NCI-H1436 (cell line): ENCODE results near the gene DYNC2H1.

ENCODE experiments used
- DNase-seq: peaks from one replicate; lab custom pipeline; 2025; lab: John Stamatoyannopoulos, UW

DYNC2H1 gene

GRCh38 chr11:103465555-103466140, 356.4 kb downstream of the DYNC2H1 start:
- DNase-seq, result no peak

- no peak for DNase-seq
These were observed 362.3 kb downstream of the DYNC2H1 start for GRCh38 chr11:103471546-103471945.

DNA sequence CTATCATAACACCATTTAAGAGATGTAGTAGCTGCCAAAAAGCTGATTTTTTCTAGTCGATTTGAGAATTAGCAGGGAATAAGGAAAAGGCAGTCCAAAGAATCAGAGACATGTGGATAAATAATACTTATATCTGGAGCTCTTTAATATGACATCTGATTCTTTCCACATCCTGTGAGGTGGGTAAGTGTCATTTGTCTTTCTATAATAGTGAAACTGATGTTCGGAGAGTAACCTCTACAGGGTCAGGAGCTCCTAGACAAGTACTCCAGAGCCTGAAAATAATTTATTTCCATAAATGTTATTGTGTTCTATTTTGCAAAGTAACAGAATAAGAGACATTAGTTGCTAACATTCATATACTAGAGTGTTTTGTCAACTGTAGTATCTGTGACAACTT, 367.6 kb downstream of the DYNC2H1 start:
- DNase-seq, result no peak

DNA sequence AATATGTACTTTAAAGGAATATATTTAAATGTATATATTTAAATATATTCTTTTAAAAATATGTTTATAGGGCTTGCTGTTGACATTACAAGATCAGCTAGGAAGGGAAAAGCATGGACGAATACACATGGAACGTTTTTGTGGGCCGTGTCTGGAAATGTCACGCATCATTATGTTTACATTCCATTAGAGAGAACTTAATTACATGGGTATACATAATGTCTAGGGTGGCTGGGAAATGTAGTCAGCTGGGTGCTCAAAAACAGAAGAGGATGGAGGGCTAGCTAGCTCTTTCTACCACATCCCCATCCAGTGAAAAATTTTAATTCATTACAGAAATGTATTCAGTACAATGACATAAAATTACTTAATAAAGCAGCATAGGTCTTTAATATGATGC, 371.2 kb downstream of the DYNC2H1 start:
- DNase-seq, result no peak

DNA sequence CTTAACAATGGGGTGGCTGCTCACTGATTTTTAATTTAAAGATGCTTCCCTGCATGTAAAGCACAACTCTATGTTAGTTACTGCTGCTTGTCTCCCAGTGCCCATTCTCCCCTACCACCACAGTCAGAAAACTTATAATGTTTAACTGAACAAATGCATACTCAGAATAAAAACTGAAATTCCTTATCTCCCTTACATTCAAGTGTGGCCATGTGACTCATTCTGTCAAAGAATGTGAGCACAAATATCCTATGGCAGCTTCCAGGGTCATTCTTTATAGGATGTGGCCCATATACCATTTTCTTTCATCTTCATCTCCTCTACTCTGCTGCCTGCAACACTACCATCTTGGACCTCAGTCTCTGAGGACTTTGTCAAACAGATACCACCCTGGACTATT, 374.8 kb downstream of the DYNC2H1 start:
- no peak for DNase-seq

DNA sequence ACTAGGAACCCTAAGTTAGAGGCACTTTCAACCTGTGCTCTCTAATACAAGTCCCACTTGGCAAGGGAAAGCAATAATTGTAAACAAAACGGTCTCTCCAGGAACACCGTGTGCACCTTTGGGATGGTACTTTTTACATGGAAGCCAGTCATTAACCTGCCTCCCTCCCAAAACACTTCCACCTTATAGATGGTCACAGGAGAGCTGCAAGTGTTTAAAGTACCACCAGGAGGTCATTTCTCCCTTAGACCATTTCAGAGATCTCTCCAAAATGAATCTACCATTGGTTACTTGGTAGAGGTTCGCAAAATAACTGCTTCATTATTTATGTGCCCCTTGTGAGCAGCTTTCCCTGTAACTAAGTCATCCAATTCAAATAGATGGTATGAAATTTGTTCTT, 375.3 kb downstream of the DYNC2H1 start:
- DNase-seq, result no peak

- DNase-seq, result no peak
These were observed 377.4 kb downstream of the DYNC2H1 start for GRCh38 chr11:103486604-103487003.

DNA sequence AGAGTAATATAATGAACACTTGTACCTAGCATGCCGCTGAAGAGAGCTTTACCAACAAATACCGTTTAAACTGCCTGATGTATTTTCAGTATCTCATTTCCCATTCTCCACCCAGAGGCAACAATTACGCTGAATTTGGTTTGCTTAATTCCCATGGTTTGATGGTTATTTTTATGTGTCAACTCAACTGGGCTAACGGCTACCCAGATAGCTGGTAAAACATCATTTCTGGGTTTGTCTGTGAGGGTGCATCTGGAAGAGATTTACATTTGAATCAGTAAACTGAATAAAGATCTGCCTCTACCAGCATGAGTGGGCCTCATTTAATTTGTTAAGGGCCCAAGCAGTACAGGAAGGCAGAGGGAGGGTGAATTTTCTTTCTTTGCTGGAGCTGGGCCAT, 377.9 kb downstream of the DYNC2H1 start:
- no peak for DNase-seq

- no peak for DNase-seq
These were observed 378.8 kb downstream of the DYNC2H1 start for GRCh38 chr11:103488031-103488461.

DNA sequence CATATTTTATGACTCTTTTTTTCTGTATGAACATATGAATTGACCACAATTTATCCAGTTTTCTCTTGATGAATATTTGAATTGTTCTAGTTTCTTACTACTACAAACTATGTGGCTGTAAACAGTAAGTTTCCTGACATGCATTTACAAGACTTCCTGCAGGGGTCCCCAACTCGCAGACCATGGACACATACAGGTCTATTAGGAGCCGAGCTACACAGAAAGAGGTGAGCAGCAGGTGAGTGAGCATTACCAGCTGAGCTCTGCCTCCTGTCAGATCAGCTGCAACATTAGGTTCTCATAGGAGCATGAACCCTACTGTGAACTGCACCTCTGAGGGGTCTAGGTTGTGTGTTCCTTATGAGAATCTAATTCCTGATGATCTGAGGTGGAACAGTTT, 379.4 kb downstream of the DYNC2H1 start:
- DNase-seq, result no peak

DNA sequence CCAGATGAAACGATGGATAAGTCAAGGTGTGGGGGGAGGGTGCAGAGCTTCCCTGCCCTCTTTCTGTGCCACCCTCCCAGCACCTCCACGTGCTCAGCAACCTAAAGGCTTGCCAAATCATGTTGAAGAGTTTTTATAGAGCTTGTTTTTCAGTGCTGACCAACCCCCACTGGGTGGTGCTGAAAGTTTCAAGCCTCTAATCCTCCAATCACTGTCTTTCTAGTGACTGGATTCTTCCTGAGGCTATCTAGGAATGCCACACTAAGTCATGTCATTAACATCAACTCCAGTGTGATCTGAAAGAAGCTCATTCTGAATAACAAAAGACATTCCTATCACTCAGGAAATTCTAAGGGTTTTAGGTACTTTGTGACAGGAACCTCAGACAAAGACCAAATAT, 382.6 kb downstream of the DYNC2H1 start:
- DNase-seq, result no peak

DNA sequence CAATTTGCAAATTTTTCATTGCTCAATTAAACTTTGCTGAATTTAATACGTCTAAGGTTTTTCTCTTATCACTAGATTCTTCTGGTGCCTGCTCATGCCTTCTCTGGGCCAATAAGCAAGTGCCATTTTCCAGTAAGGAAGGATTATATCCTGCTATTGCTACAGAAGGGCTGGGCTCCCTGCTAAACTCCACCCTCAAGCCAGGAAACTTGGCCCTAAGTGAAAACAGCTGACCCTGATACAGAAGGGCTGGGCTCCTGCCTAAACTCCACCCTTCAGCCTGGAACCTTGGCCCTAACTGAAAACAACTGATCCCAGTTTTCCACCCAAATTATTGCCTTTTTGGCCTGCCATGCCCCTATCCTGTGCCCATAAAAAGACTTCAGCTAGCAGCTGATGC, 385.3 kb downstream of the DYNC2H1 start:
- DNase-seq, result no peak

GRCh38 chr11:103497268-103497667, 388.0 kb downstream of the DYNC2H1 start:
- DNase-seq, result no peak

- no peak for DNase-seq
These were observed 390.6 kb downstream of the DYNC2H1 start for GRCh38 chr11:103499710-103500340.

- DNase-seq, result no peak
These were observed 406.1 kb downstream of the DYNC2H1 start for GRCh38 chr11:103515283-103515682.

DNA sequence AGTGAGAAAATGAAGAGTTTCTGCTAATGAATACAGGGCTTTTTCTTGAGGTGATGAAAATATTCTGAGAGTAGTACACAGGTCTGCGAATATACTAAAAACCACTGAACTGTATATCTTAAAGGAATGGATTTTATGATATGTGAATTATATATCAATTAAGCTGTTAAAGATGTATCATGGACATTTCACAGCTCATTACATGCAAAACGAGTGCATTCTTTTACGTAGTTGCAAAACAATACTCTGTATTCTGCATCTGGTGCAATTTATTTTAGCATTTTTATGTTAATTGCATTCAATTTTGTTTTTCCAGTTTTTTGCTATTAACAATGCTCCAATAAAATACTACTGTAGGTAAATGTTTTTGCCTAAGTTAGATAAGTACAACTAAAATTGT, 411.6 kb downstream of the DYNC2H1 start:
- no peak for DNase-seq

DNA sequence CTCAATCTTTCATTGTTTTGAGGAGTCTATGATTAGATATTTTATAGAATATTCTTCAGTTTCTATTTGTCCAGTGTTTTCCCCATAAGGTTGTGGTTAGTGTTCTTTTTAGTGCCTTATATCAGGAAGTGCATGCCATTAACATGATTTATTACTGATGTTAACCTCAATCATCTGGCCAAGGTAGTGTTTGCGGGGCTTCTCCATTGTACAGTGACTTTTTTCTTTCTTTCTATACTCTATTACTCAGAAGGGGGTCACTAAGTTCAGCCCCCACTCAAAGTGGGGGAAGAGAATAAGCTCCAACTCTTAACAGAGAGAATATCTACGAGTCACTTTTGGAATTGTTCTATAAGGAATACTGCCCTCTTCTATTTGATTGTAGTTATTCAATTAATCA, 415.8 kb downstream of the DYNC2H1 start:
- no peak for DNase-seq

GRCh38 chr11:103528046-103528445, 418.8 kb downstream of the DYNC2H1 start:
- no peak for DNase-seq

- no peak for DNase-seq
These were observed 419.4 kb downstream of the DYNC2H1 start for GRCh38 chr11:103528596-103528995.

DNA sequence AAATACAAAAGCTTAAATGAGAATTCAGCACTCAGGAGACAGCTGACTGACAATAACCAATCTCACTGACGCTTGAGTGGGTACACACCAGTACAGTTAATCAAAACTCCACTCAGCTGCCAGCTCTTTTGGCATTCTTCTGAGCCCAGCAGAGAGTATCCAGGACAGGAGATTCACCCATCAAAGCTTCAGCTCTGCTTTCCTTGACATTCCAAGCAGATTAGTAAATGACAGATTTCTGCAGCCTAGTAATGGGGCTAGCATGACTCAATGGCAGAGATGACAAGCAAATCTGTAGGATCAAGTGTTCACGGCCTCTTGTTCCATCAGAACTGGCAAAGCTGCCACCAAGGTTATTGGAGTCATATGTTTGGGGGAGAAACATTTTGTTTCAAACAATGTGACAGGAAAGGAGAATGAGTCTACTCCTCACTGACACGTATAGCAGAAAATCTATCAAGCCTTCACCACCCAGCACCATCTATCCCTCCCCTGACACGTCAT, 420.0 kb downstream of the DYNC2H1 start:
- no peak for DNase-seq
